HepG2 (cell line): ENCODE results near the gene ADCY6. TPM values are rescaled to one million over a fixed set of nuclear protein-coding genes. Genes with fewer than 3 reads are reported as not detected.

ENCODE experiments used
- ATAC-seq: fragments of 200-7000 bp; cut with Tn5 transposase; 3 replicates; pipeline ENCODE4 v1.9.1; 2020; ENCODE audit warnings: mild to moderate bottlenecking, moderate library complexity
- BruUV-seq: library from RNA; stranded (reverse); fragments of 400-500 nt; replicated peaks from 2 replicates; lab custom pipeline; 2021; lab: Mats Ljungman, UMichigan
- CTCF ChIA-PET: fragments of 300-600 bp; formaldehyde crosslinking; extraction: SDS; loops from one replicate; lab custom pipeline; 2021; ENCODE audit warnings: low total read pairs, inconsistent platforms, low intra/inter-chr PET ratio; lab: Yijun Ruan, JAX
- POLR2A ChIA-PET: fragments of 350-600 bp; sonication (Branson Sonifier 250); formaldehyde crosslinking; loops from one replicate; lab custom pipeline; 2020; ENCODE audit warnings: antibody characterized with exemption, inconsistent platforms; lab: Yijun Ruan, JAX
- DNase-seq: peaks from one replicate; pipeline ENCODE4 v3.0.0-alpha.2; 2015; ENCODE audit warnings: low spot score
- FAIRE-seq: peaks from 3 replicates; lab custom pipeline; 2011; peaks lifted over from hg19 to GRCh38; lab: Jason Lieb, UNC
- H2AFZ ChIP-seq: one replicate; pipeline ENCODE4 v1.6.1; 2011; ENCODE audit warnings: low read length, inconsistent platforms
- H3K27ac ChIP-seq: fragments of 300-600 bp; 3 replicates; pipeline ENCODE4 v1.8.0; 2011; ENCODE audit warnings: mixed run types, mild to moderate bottlenecking, mixed read lengths, low read length, inconsistent platforms; ENCODE audit not compliant: insufficient read depth; ENCODE audit errors: extremely low read length
- H3K27me3 ChIP-seq, 2 experiments: fragments of 200-600 bp in 1 of 2; 2 replicates in 1 of 2; 3 replicates in 1 of 2; pipeline versions ENCODE4 v1.6.0 to v1.8.0; 2011; ENCODE audit warnings: low read length in 2 of 2, mild to moderate bottlenecking in 2 of 2, moderate library complexity in 2 of 2, inconsistent platforms in 1 of 2; ENCODE audit not compliant: insufficient read depth in 2 of 2, control insufficient read depth in 1 of 2
- H3K36me3 ChIP-seq, 2 experiments: fragments of 200-600 bp in 1 of 2; replicated peaks in 1 of 2; 2 replicates in 1 of 2; 3 replicates in 1 of 2; pipeline versions ENCODE4 v1.5.1 to v1.8.0; 2011; ENCODE audit warnings: low read length in 2 of 2, inconsistent platforms in 1 of 2; ENCODE audit not compliant: insufficient read depth in 2 of 2, control insufficient read depth in 1 of 2
- H3K4me1 ChIP-seq: 2 replicates; pipeline ENCODE4 v1.5.1; 2012; ENCODE audit warnings: low read length, inconsistent platforms; ENCODE audit not compliant: insufficient read depth
- H3K4me2 ChIP-seq: 2 replicates; pipeline ENCODE4 v1.6.0; 2011; ENCODE audit warnings: low read depth, low read length, inconsistent platforms
- H3K4me3 ChIP-seq, 3 experiments: fragments of 200-600 bp in 1 of 3; sonication (generic), shearing (Covaris generic) in 1 of 3; replicated peaks in 1 of 3; 2 replicates each; pipeline ENCODE4 v1.5.1; 2011 to 2016; ENCODE audit warnings: low read length in 3 of 3, inconsistent platforms in 2 of 3, low read depth in 2 of 3, mild to moderate bottlenecking in 2 of 3, control low read depth in 1 of 3, mixed read lengths in 1 of 3; ENCODE audit not compliant: insufficient read depth in 1 of 3
- H3K79me2 ChIP-seq: one replicate; pipeline ENCODE4 v1.6.1; 2011; ENCODE audit warnings: low read length, inconsistent platforms; ENCODE audit not compliant: insufficient read depth
- H3K9ac ChIP-seq: 2 replicates; pipeline ENCODE4 v1.6.0; 2011; ENCODE audit warnings: mild to moderate bottlenecking, low read depth, low read length, inconsistent platforms; ENCODE audit not compliant: insufficient read depth
- H3K9me3 ChIP-seq: 2 replicates; pipeline ENCODE4 v1.5.1; 2012; ENCODE audit warnings: mild to moderate bottlenecking, low read length
- H4K20me1 ChIP-seq: 2 replicates; pipeline ENCODE4 v1.6.0; 2011; ENCODE audit warnings: inconsistent platforms, mild to moderate bottlenecking, low read length, moderate library complexity; ENCODE audit not compliant: insufficient read depth
- BHLHE40 ChIP-seq: IDR thresholded peaks from 2 replicates; pipeline ENCODE4 v1.6.1; 2011; ENCODE audit warnings: low read length, improper control_type of control experiment
- GMEB2 ChIP-seq: IDR thresholded peaks from 2 replicates; pipeline ENCODE4 v1.6.1; 2016; ENCODE audit warnings: missing biosample characterization, missing genetic modification reagents, low read depth
- GTF3A ChIP-seq: sonication (generic); formaldehyde crosslinking; conservative IDR thresholded peaks from 2 replicates; pipeline ENCODE4 v1.4.0; 2020; ENCODE audit warnings: mild to moderate bottlenecking, missing genetic modification reagents
- JUNB ChIP-seq: sonication (generic); formaldehyde crosslinking; IDR thresholded peaks from 2 replicates; pipeline ENCODE4 v1.8.0; 2022; ENCODE audit warnings: missing genetic modification reagents, mild to moderate bottlenecking, borderline replicate concordance
- KLF12 ChIP-seq: sonication (generic); formaldehyde crosslinking; IDR thresholded peaks from 2 replicates; pipeline ENCODE4 v1.4.0; 2020; ENCODE audit warnings: missing genetic modification reagents, borderline replicate concordance
- MED8 ChIP-seq: sonication (generic); formaldehyde crosslinking; IDR thresholded peaks from 2 replicates; pipeline ENCODE4 v1.8.1; 2023; ENCODE audit warnings: mild to moderate bottlenecking, missing genetic modification reagents; ENCODE audit not compliant: insufficient replicate concordance
- NR2C2 ChIP-seq: sonication (generic); formaldehyde crosslinking; IDR thresholded peaks from 2 replicates; pipeline ENCODE4 v1.4.0; 2020; ENCODE audit warnings: missing genetic modification reagents, mild to moderate bottlenecking, moderate library complexity, borderline replicate concordance
- POLR2A ChIP-seq, 2 experiments: IDR thresholded peaks; 2 replicates each; pipeline ENCODE4 v1.6.1; 2011; ENCODE audit warnings: low read depth in 2 of 2, low read length in 2 of 2, mild to moderate bottlenecking in 1 of 2, moderate library complexity in 1 of 2; ENCODE audit not compliant: insufficient read depth in 1 of 2
- SP5 ChIP-seq: IDR thresholded peaks from 2 replicates; pipeline ENCODE4 v1.6.1; 2016; ENCODE audit warnings: low read depth, borderline replicate concordance
- SRF ChIP-seq: IDR thresholded peaks from 2 replicates; pipeline ENCODE4 v1.6.1; 2011; ENCODE audit warnings: mild to moderate bottlenecking, low read depth, low read length, moderate library complexity
- SRSF1 ChIP-seq: fragments of 200-400 bp; formaldehyde crosslinking; optimal IDR thresholded peaks from 2 replicates; pipeline ENCODE3; 2017; ENCODE audit warnings: mild to moderate bottlenecking, low read depth, low read length, moderate library complexity
- ZBTB33 ChIP-seq: sonication (generic); formaldehyde crosslinking; IDR thresholded peaks from 2 replicates; pipeline ENCODE4 v1.4.0; 2020; ENCODE audit warnings: missing genetic modification reagents
- ZFP62 ChIP-seq: sonication (generic); formaldehyde crosslinking; IDR thresholded peaks from 2 replicates; pipeline ENCODE4 v1.4.0; 2020; ENCODE audit warnings: missing genetic modification reagents
- ZNF136 ChIP-seq: sonication (generic); formaldehyde crosslinking; IDR thresholded peaks from 2 replicates; pipeline ENCODE4 v1.8.1; 2022; ENCODE audit warnings: low read depth, mild to moderate bottlenecking, moderate library complexity, missing genetic modification reagents
- ZNF543 ChIP-seq: sonication (generic); formaldehyde crosslinking; IDR thresholded peaks from 2 replicates; pipeline ENCODE4 v1.4.0; 2020; ENCODE audit warnings: mild to moderate bottlenecking, missing genetic modification reagents
- ZNF746 ChIP-seq: sonication (generic); formaldehyde crosslinking; IDR thresholded peaks from 2 replicates; pipeline ENCODE4 v1.8.0; 2022; ENCODE audit warnings: mild to moderate bottlenecking, missing genetic modification reagents
- ZNF749 ChIP-seq: sonication (generic); formaldehyde crosslinking; IDR thresholded peaks from 2 replicates; pipeline ENCODE4 v1.8.0; 2022; ENCODE audit warnings: mild to moderate bottlenecking, missing genetic modification reagents, moderate library complexity, borderline replicate concordance
- ZNF772 ChIP-seq: sonication (generic); formaldehyde crosslinking; IDR thresholded peaks from 2 replicates; pipeline ENCODE4 v1.5.0; 2020; ENCODE audit warnings: mild to moderate bottlenecking, missing genetic modification reagents
- ZNF816 ChIP-seq: sonication (generic); formaldehyde crosslinking; IDR thresholded peaks from 2 replicates; pipeline ENCODE4 v1.8.0; 2022; ENCODE audit warnings: missing genetic modification reagents, mild to moderate bottlenecking, borderline replicate concordance
- ZSCAN25 ChIP-seq: sonication (generic); formaldehyde crosslinking; IDR thresholded peaks from 2 replicates; pipeline ENCODE4 v1.8.0; 2022; ENCODE audit warnings: mild to moderate bottlenecking, missing genetic modification reagents
- ZSCAN9 ChIP-seq: IDR thresholded peaks from 2 replicates; pipeline ENCODE4 v1.6.1; 2016; ENCODE audit warnings: borderline replicate concordance
- WGBS: methylation state at CpG from one replicate; pipeline ENCODE4 v1.1.6; 2017; ENCODE audit warnings: low lambda C conversion rate; 5-methylcytosine and 5-hydroxymethylcytosine counted together
- in situ Hi-C: cut with HindIII; loops from 2 replicates; pipeline ENCODE4 v1.10.0; 2017; ENCODE audit warnings: low pct_unique_long_range_greater_than_20kb; ENCODE audit not compliant: extremely low pct_ligation_motif_present
- intact Hi-C: fragments of 100-400 bp; cut with micrococcal nuclease; formaldehyde crosslinking; loops from one replicate; pipeline ENCODE4 v1.10.0; 2022; ENCODE audit not compliant: unreplicated experiment
- polyA plus RNA-seq, 8 experiments: library from polyadenylated mRNA; depleted of rRNA in 3 of 8; stranded (reverse) in 7 of 8; unstranded in 1 of 8; fragments of >200 nt; fragmentation: Illumina TruSeq in 4 of 8; extraction: Trizol in 4 of 8; gene quantifications; 2 replicates each; pipeline versions ENCODE4 v1.2.1 to v1.2.3, GENCODE V29; 2011 to 2016; ENCODE audit warnings: low read depth in 4 of 8, missing spikeins in 1 of 8, mixed read lengths in 1 of 8; ENCODE audit not compliant: insufficient read depth in 1 of 8
- total RNA-seq, 5 experiments: library from RNA; depleted of rRNA; stranded (reverse); fragments of >200 nt; fragmentation: Illumina TruSeq; extraction: Trizol; gene quantifications; 2 replicates each; pipeline ENCODE4 v1.2.3, GENCODE V29; 2016; ENCODE audit warnings: low read depth in 1 of 5
- TF ChIP-seq, protein P1 (sequence below): sonication (generic); formaldehyde crosslinking; IDR thresholded peaks from 2 replicates; pipeline ENCODE4 v1.5.1; 2020; ENCODE audit warnings: mild to moderate bottlenecking, missing genetic modification reagents, moderate library complexity

The ADCY6 gene
- total and polyA plus RNA-seq, 2 of the 13 experiments (the other 11 are each of a cell fraction or from before 2014, with no cell fraction given), result 10.6 to 11.8 TPM

- TF ChIP-seq GMEB2 (no peak), JUNB (CRISPR knock-in tag) (no peak), POLR2A (IDR thresholded peaks at IDR 0.05; ENCODE audit: insufficient read depth in 1 of 2, low read depth in 2 of 2, low read length in 2 of 2) (no peak), SRSF1 (no peak), ZNF772 (CRISPR knock-in tag) (no peak), BHLHE40 (no peak), MED8 (CRISPR knock-in tag) (no peak), ZFP62 (CRISPR knock-in tag) (no peak)
- TF ChIP-seq, protein P1, sequence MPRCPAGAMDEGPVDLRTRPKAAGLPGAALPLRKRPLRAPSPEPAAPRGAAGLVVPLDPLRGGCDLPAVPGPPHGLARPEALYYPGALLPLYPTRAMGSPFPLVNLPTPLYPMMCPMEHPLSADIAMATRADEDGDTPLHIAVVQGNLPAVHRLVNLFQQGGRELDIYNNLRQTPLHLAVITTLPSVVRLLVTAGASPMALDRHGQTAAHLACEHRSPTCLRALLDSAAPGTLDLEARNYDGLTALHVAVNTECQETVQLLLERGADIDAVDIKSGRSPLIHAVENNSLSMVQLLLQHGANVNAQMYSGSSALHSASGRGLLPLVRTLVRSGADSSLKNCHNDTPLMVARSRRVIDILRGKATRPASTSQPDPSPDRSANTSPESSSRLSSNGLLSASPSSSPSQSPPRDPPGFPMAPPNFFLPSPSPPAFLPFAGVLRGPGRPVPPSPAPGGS (CRISPR knock-in tag), result no peak
These were observed 17.2 kb downstream of the ADCY6 start (continued) for GRCh38 chr12:48771588-48772112.

DNA sequence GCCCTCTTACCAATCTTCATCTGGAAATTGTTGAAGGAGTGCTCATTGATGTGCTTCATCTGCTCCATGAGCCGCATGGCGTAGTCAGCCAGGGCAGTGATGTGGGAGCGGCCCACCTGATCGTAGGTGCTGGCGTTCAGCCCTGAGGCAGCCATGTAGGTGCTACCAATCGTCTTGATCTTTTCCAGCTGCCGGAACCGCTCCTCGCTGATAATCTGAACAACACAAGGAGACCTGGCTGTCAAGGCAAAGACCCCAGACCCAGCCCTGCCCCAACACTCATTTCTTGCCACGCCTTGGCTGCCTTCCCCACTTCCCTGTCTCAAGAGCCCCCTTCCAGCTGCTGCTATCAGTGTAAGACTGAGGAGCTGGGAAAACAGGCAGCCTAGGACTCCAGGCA is 18.1 kb downstream of the ADCY6 start:
- in situ Hi-C loops (no loop called here), intact Hi-C loops (no loop called here)
- Histone ChIP-seq H4K20me1 (no peaks in the 10 kb centered on the region), H3K9me3 (no peaks in the 10 kb centered on the region), H3K4me3 (no peak overlapping the region), H3K79me2 (no peaks in the 10 kb centered on the region), H3K9ac (no peak overlapping the region), H3K4me2 (no peak overlapping the region), H2AFZ (no peak overlapping the region), H3K36me3 (peaks cover 18 to 43% of the 10 kb centered on the region in 2 experiments; a peak in 4 of 5 replicates), H3K27ac (no peak overlapping the region), H3K27me3 (no peaks in the 10 kb centered on the region), H3K4me1 (no peaks in the 10 kb centered on the region)
- BruUV-seq, result no TSS peak
- WGBS, result 100% methylated on average over 9 of the region's 10 CpGs
- ChIA-PET CTCF (no interaction called here), POLR2A (no interaction called here)
- FAIRE-seq (no peak), ATAC-seq (no peak), DNase-seq (no peak)
- TF ChIP-seq ZNF816 (CRISPR knock-in tag) (no peak), KLF12 (CRISPR knock-in tag) (no peak), ZSCAN9 (CRISPR knock-in tag) (no peak), NR2C2 (no peak), ZSCAN25 (CRISPR knock-in tag) (no peak), ZNF749 (CRISPR knock-in tag) (no peak), ZNF136 (CRISPR knock-in tag) (no peak), ZNF746 (CRISPR knock-in tag) (no peak), ZBTB33 (CRISPR knock-in tag) (no peak), SP5 (CRISPR knock-in tag) (no peak), GTF3A (CRISPR knock-in tag) (no peak), ZNF543 (CRISPR knock-in tag) (no peak), SRF (no peak)
